Adipocyte (in vitro differentiated cells): ENCODE data around the gene RNF223.

Source experiments
- DNase-seq: peaks from one replicate; pipeline ENCODE4 v3.0.0-alpha.2; 2015; ENCODE audit warnings: low read depth
- H3K27me3 ChIP-seq: replicated peaks from 2 replicates; pipeline ENCODE4 v1.7.0; 2013; ENCODE audit warnings: mild to moderate bottlenecking, low read length, moderate library complexity; ENCODE audit not compliant: control insufficient read depth, insufficient read depth
- H3K36me3 ChIP-seq: 2 replicates; pipeline ENCODE4 v1.7.0; 2013; ENCODE audit warnings: low read length, mild to moderate bottlenecking, moderate library complexity; ENCODE audit not compliant: control insufficient read depth, insufficient read depth, severe bottlenecking
- H3K4me1 ChIP-seq: 2 replicates; pipeline ENCODE4 v1.7.0; 2013; ENCODE audit warnings: mild to moderate bottlenecking, low read length, moderate library complexity; ENCODE audit not compliant: control insufficient read depth, insufficient read depth
- H3K4me3 ChIP-seq: 2 replicates; pipeline ENCODE4 v1.7.0; 2013; ENCODE audit warnings: mild to moderate bottlenecking, low read length, moderate library complexity
- H3K9ac ChIP-seq: 2 replicates; pipeline ENCODE4 v1.7.0; 2013; ENCODE audit warnings: mild to moderate bottlenecking, low read length, moderate library complexity
- H3K9me3 ChIP-seq: 2 replicates; pipeline ENCODE4 v1.7.0; 2013; ENCODE audit warnings: mild to moderate bottlenecking, low read length, moderate library complexity; ENCODE audit not compliant: control insufficient read depth

The RNF223 gene

DNA sequence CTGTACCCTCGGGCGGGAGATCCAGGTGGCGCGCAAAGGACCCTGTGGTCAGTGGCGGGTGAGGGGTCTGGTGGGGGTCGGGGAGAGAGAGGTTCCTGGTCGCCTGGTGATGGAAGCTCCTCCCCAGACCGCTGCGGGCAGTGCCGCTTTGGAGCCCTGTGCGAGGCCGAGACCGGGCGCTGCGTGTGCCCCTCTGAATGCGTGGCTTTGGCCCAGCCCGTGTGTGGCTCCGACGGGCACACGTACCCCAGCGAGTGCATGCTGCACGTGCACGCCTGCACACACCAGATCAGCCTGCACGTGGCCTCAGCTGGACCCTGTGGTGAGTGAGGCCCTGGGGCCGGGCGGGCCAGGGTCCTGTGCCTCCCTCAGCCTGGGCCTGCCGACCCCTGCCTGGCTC, 30.7 kb downstream of the RNF223 start:
- Histone ChIP-seq H3K27me3 (peaks cover 19% of the 10 kb centered on the region), H3K4me1 (peaks cover 4% of the 10 kb centered on the region), H3K36me3 (no peaks in the 10 kb centered on the region), H3K4me3 (no peak overlapping the region), H3K9me3 (no peaks in the 10 kb centered on the region), H3K9ac (no peak overlapping the region)
- no peak for DNase-seq

DNA sequence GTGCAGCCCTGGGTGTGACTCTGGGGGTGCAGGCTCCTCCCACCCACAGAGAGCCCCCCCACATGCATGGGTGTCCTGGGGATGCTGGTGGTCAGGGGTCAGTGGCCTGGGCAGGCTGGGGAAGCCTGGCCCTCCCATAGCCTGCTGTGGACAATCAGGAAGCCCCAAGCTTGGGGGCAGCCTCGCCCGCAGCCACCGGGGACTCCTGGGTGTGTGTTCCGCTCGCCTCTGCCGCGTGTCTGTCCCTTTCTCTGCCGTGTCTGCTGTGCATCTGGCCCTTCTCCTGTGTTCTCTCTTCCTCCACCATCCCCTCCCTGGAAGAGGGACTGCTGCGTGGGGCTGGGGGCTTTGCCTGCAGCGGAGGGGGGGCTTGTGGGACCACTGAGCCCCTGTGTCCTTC, 31.3 kb downstream of the RNF223 start:
- no peak for DNase-seq
- Histone ChIP-seq H3K9ac (no peak overlapping the region), H3K36me3 (no peaks in the 10 kb centered on the region), H3K27me3 (peaks cover 25% of the 10 kb centered on the region), H3K4me3 (no peak overlapping the region), H3K9me3 (no peaks in the 10 kb centered on the region), H3K4me1 (peaks cover 4% of the 10 kb centered on the region)

DNA sequence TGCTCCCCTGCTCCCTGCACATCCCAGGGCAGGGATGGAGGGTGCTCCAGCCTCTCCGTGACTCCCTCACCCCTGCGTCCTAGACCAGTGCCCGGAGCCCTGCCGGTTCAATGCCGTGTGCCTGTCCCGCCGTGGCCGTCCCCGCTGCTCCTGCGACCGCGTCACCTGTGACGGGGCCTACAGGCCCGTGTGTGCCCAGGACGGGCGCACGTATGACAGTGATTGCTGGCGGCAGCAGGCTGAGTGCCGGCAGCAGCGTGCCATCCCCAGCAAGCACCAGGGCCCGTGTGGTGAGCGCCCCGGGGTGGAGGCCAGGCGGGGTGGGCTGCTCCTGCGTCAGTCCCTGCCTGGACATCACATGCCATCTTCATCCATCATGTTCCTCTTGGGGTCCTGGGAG, 32.2 kb downstream of the RNF223 start:
- peaks cover 4% of the 10 kb centered on the region for H3K4me1 ChIP-seq
- no peaks in the 10 kb centered on the region for H3K9me3 ChIP-seq
- no peak overlapping the region for H3K9ac ChIP-seq
- no peak for DNase-seq
- no peak overlapping the region for H3K4me3 ChIP-seq
- H3K27me3 ChIP-seq = peaks cover 31% of the 10 kb centered on the region
- no peaks in the 10 kb centered on the region for H3K36me3 ChIP-seq

DNA sequence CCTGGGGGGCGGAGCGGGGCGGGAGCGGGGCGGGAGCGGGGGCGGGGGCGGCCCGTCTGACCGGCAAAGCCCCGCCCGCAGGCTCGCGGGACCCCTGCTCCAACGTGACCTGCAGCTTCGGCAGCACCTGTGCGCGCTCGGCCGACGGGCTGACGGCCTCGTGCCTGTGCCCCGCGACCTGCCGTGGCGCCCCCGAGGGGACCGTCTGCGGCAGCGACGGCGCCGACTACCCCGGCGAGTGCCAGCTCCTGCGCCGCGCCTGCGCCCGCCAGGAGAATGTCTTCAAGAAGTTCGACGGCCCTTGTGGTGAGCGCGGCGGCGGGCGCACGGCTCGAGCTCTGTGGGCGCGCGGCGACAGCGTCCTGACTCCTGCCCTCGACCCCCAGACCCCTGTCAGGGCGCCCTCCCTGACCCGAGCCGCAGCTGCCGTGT, 33.0 kb downstream of the RNF223 start:
- H3K9ac ChIP-seq = no peak overlapping the region
- H3K36me3 ChIP-seq = no peaks in the 10 kb centered on the region
- H3K4me3 ChIP-seq = no peak overlapping the region
- H3K9me3 ChIP-seq = no peaks in the 10 kb centered on the region
- DNase-seq = no peak
- H3K4me1 ChIP-seq = peaks cover 4% of the 10 kb centered on the region
- peaks cover 34% of the 10 kb centered on the region for H3K27me3 ChIP-seq

DNA sequence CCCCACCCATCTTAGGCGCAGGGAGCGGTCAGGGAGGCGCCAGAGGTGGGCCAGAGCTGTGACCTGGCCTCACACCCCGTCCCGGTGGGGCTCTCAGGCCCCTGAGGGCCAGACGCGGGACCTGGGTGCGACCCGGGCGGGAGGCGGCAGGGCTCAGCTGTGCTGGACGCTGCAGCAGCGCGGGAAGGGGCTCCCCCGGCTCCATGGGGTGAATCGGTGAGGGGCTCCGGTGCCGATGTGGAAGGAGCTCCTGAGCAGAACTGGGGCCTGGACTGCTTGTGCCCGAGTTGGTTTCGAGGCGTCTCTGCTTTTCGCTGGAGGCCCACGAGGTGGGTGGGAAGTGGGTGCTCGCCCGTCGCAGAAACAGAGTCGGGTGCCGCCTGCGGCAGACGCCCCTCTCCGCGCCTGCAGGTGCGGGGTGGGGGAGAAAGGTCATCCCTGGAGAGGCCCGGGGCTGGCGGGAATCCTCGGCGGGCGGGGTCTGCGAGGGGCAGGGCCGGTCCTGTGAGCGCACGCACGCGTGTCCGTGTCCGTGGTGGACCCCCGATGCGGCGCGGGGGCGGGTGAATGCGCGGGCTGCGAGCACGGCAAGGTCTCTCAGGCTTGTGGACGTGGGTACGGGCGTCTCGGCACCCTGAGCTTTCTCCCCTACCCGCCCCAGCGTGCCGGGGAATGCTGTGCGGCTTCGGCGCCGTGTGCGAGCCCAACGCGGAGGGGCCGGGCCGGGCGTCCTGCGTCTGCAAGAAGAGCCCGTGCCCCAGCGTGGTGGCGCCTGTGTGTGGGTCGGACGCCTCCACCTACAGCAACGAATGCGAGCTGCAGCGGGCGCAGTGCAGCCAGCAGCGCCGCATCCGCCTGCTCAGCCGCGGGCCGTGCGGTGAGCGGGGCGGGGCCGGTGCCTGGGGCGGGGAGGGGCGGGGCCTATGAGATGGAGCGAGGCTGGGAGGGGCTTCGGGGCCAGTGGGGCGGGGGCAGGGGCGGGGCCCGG, 33.8 kb downstream of the RNF223 start:
- no peaks in the 10 kb centered on the region for H3K36me3 ChIP-seq
- H3K9ac ChIP-seq = no peak overlapping the region
- H3K4me1 ChIP-seq = peaks cover 4% of the 10 kb centered on the region
- H3K27me3 ChIP-seq = peaks cover 39% of the 10 kb centered on the region
- no peaks in the 10 kb centered on the region for H3K9me3 ChIP-seq
- peak overlapping the region; percentile 66 for H3K4me3 ChIP-seq
- peak; percentile 94 for DNase-seq

DNA sequence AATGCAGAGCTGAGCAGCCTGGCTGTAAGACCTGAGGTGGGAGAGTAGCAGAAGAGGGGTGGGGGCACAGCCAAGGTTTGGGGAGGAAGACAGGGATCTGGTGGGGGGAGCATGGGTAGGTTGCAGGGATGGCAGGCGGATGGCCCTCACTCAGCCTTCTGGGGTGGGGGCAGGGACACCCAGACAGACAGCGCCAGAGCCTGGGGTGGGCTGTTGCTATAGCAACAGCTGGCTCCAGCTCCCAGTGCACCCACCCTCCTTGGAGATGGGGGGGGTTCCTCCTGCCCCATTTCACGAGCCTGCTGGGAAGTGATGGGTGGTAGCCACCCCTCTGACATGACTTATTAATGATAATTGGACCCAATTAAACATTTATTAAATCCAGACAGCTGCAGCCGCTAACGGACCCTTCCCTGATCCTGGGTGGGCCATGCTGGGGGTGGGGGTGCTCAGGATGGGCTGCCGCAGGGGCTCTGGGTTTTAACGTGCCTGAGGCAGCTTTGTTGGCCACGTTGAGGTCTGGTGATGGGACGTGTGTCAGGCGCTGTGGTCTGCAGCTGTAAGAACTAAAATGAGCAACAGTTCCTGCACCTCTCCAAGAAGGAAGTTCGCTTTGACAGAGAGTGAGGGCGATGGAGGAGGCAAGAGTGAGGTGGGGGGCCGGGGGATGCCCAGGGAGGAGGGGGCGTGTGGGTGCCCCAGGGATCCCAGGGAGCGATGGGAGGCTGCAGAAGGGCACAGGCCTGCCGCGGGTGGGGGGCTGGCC, 34.8 kb downstream of the RNF223 start:
- no peak for DNase-seq
- no peaks in the 10 kb centered on the region for H3K9me3 ChIP-seq
- no peak overlapping the region for H3K4me3 ChIP-seq
- no peak overlapping the region for H3K9ac ChIP-seq
- H3K36me3 ChIP-seq = no peaks in the 10 kb centered on the region
- peaks cover 39% of the 10 kb centered on the region for H3K27me3 ChIP-seq
- peaks cover 4% of the 10 kb centered on the region for H3K4me1 ChIP-seq

DNA sequence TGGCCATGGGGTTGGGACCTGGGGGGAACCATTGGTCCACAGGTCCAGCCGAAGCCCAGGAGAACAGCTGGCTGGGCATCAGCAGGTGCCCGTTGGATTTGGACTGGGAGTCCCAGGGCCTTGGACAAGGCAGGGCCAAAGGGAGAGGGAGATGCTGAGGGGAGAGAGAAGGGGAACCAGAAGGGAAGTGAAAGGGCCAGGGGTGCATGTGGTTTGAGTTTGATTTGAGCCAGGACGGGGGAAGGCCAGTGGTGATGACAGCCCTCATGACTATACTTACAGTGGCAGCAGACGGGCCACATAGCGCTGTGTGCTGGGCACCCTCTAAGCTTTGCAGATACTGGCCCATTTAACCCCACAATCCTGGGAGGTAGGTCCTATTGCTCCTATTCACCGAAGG, 35.4 kb downstream of the RNF223 start:
- Histone ChIP-seq H3K9ac (no peak overlapping the region), H3K4me1 (peaks cover 4% of the 10 kb centered on the region), H3K9me3 (no peaks in the 10 kb centered on the region), H3K4me3 (no peak overlapping the region), H3K27me3 (peaks cover 39% of the 10 kb centered on the region), H3K36me3 (no peaks in the 10 kb centered on the region)
- no peak for DNase-seq

DNA sequence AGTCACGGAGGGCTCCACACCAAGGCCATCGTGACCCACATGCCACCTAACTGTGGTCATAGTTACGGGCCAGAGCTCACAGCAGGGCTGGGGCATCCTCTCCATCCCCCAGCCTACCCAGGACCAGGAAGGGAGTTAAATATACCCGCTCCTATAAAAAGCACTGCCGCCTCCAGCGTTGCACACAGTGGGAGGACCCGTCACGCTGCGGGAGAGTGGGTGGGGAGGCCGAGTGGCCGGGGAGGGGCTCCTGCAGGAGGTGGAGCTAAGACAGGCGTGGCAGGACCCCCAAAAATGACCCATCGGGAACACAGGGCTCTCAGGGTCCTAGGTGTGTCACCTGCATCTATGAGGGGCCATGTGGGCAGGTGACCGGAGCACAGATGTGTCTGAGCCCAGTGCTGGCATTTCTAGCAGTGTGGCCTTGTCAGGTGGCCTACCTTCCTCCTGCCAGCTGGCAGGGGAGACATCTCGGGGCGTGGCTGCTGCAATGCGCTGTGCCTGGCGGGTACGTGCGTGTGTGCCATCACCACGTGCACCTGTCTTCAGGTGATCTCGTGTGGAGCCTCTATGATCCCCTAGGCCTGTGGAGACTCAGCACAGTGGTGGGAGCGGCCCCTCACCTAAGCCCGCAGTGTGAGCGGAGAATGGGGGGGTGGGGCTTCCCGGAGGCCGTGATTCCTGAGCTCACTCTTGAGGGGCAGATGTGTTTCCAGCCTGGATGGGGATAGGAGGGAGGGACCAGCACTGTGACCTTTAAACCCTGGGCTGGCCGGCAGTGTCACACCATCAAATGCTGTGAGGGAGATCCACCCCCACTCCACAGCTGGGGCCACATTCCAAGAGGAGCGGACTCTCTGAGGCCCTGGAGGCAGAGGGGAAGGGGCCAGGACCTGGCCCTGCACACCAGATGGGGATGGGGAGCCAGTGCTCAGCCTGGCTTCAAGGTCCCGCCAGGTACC, 36.5 kb downstream of the RNF223 start:
- Histone ChIP-seq H3K27me3 (peaks cover 39% of the 10 kb centered on the region), H3K4me3 (no peak overlapping the region), H3K9ac (no peak overlapping the region), H3K9me3 (no peaks in the 10 kb centered on the region), H3K36me3 (no peaks in the 10 kb centered on the region), H3K4me1 (peaks cover 4% of the 10 kb centered on the region)
- DNase-seq = no peak

DNA sequence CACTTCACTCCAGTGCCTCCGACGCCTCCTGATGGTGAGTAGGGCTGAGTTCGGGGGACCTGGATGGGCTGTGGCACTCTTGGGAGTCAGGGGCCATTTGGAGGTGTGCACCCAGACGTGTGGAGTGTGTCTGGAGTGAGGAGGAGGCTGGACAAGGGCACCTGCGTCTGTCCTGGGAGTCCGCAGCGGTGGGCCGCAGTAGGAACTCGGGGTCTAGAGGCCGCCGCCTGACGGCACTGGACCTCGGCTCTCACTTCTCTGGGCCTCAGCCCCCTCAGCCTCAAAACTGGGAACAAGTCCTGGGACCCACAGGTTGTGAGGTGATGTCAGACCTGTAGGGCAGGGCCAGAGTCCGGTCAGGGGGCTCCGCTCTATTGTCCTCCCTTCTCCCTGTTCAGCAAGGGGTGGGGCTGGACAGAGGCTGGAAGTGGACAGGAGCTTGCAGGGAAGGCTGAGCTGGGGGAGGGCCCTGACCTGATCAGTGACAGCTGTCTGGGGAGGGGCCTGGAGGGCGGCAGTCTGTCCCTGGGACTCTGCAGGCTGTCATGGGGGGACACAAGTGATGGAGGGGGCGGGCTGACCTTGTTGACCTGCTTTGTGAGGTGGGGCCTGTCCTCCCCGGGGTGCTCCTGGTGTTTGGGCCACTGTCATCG, 38.7 kb downstream of the RNF223 start:
- peaks cover 4% of the 10 kb centered on the region for H3K4me1 ChIP-seq

DNA sequence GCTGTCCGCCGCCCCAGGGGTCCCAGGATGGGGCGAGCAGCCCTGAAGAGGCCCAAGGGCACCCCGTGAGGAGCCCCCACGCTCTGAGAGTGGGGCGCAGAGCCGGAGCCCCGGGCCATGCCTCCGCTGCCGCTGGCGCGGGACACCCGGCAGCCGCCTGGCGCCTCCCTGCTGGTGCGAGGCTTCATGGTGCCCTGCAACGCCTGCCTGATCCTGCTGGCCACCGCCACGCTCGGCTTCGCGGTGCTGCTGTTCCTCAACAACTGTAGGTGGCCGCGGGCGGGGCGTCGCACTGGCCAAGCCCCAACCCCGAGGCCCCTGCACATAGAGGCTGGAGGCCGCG, 39.7 kb downstream of the RNF223 start:
- Histone ChIP-seq H3K9ac (no peak overlapping the region), H3K36me3 (no peaks in the 10 kb centered on the region), H3K9me3 (no peaks in the 10 kb centered on the region), H3K4me3 (no peak overlapping the region), H3K27me3 (peaks cover 37% of the 10 kb centered on the region), H3K4me1 (no peaks in the 10 kb centered on the region)
- no peak for DNase-seq

More for the DNA sequence above, 38.7 kb downstream of the RNF223 start:
- H3K4me3 ChIP-seq = no peak overlapping the region
- no peak for DNase-seq
- no peak overlapping the region for H3K9ac ChIP-seq
- H3K36me3 ChIP-seq = no peaks in the 10 kb centered on the region
- H3K27me3 ChIP-seq = peaks cover 45% of the 10 kb centered on the region
- H3K9me3 ChIP-seq = no peaks in the 10 kb centered on the region
